GM23338 (cell line): Measurements from ENCODE around the gene RFX2. TPM values are rescaled to one million over a fixed set of nuclear protein-coding genes. Genes with fewer than 3 reads are reported as not detected.
A peak's percentile ranks its signal among the peaks of the same experiment; 100 is the strongest.

Experiments
- ATAC-seq: fragments of 200-7000 bp; cut with Tn5 transposase; 3 replicates; pipeline ENCODE4 v1.9.1; 2020
- DNase-seq: peaks from one replicate; pipeline ENCODE4 v3.0.0-alpha.2; 2015; ENCODE audit warnings: low spot score
- H2AFZ ChIP-seq: fragments of 200-600 bp; sonication (generic); 2 replicates; pipeline ENCODE4 v1.8.0; 2016; ENCODE audit warnings: antibody characterized with exemption, mild to moderate bottlenecking, moderate library complexity
- H3F3A ChIP-seq: fragments of 200-600 bp; sonication (generic); replicated peaks from 2 replicates; pipeline ENCODE4 v1.8.0; 2017; ENCODE audit warnings: antibody characterized with exemption, mixed run types, low read depth
- H3K27ac ChIP-seq: fragments of 200-600 bp; sonication (generic); 2 replicates; pipeline ENCODE4 v1.6.1; 2016; ENCODE audit warnings: low read depth
- H3K27me3 ChIP-seq: fragments of 200-600 bp; sonication (generic); 2 replicates; pipeline ENCODE4 v1.8.0; 2016; ENCODE audit warnings: mild to moderate bottlenecking, mixed run types, moderate library complexity; ENCODE audit not compliant: insufficient read depth
- H3K36me3 ChIP-seq: fragments of 200-600 bp; sonication (generic); 2 replicates; pipeline ENCODE4 v1.8.0; 2016; ENCODE audit warnings: mild to moderate bottlenecking; ENCODE audit not compliant: insufficient read depth
- H3K4me1 ChIP-seq: fragments of 200-600 bp; sonication (generic); 2 replicates; pipeline ENCODE4 v1.8.0; 2016; ENCODE audit warnings: mild to moderate bottlenecking, moderate library complexity; ENCODE audit not compliant: insufficient read depth
- H3K4me2 ChIP-seq: fragments of 200-600 bp; sonication (generic); 2 replicates; pipeline ENCODE4 v1.7.1; 2017; ENCODE audit warnings: mixed run types
- H3K4me3 ChIP-seq: fragments of 200-600 bp; sonication (generic); 2 replicates; pipeline ENCODE4 v1.6.1; 2016; ENCODE audit warnings: mixed run types
- H3K79me2 ChIP-seq: fragments of 200-600 bp; sonication (generic); replicated peaks from 2 replicates; pipeline ENCODE4 v1.8.0; 2017; ENCODE audit warnings: mild to moderate bottlenecking; ENCODE audit not compliant: insufficient read depth
- H3K9me2 ChIP-seq: fragments of 200-600 bp; sonication (generic); 2 replicates; pipeline ENCODE4 v1.8.0; 2017; ENCODE audit not compliant: insufficient read depth
- H4K20me1 ChIP-seq: fragments of 200-600 bp; sonication (generic); replicated peaks from 2 replicates; pipeline ENCODE4 v1.8.0; 2017; ENCODE audit warnings: mild to moderate bottlenecking; ENCODE audit not compliant: insufficient read depth
- H3K27ac Mint-ChIP-seq: 2 replicates; pipeline ENCODE4 v1.8.0; 2020; ENCODE audit warnings: inconsistent platforms, mild to moderate bottlenecking, moderate library complexity, mixed read lengths
- H3K27me3 Mint-ChIP-seq: 3 replicates; pipeline ENCODE4 v1.8.0; 2022; ENCODE audit warnings: low read depth, mild to moderate bottlenecking, moderate library complexity, mixed read lengths, inconsistent platforms; ENCODE audit not compliant: insufficient read depth, poor library complexity
- H3K36me3 Mint-ChIP-seq: 3 replicates; pipeline ENCODE4 v1.8.0; 2021; ENCODE audit warnings: low read depth, mild to moderate bottlenecking, inconsistent platforms, moderate library complexity, mixed read lengths
- H3K4me1 Mint-ChIP-seq: 3 replicates; pipeline ENCODE4 v1.8.0; 2020; ENCODE audit warnings: mild to moderate bottlenecking, inconsistent platforms, mixed read lengths
- H3K4me3 Mint-ChIP-seq: 3 replicates; pipeline ENCODE4 v1.8.0; 2021; ENCODE audit warnings: moderate library complexity, mild to moderate bottlenecking, inconsistent platforms, mixed read lengths
- H3K9me3 Mint-ChIP-seq: 3 replicates; pipeline ENCODE4 v1.8.0; 2020; ENCODE audit warnings: moderate library complexity, mild to moderate bottlenecking, inconsistent platforms, mixed read lengths
- CREB1 ChIP-seq: fragments of 250-450 bp; sonication (Bioruptor Pico); IDR thresholded peaks from 2 replicates; pipeline ENCODE4 v1.5.0; 2020; ENCODE audit warnings: low read depth, mild to moderate bottlenecking, moderate library complexity
- CTCF ChIP-seq, 2 experiments: fragments of 200-600 bp in 1 of 2; sonication (generic) in 1 of 2; conservative IDR thresholded peaks; 2 replicates each; pipeline versions ENCODE4 v1.5.1 to v1.6.1; 2016 to 2017; ENCODE audit warnings: antibody characterized with exemption in 2 of 2, low read depth in 2 of 2, mild to moderate bottlenecking in 2 of 2, moderate library complexity in 1 of 2
- JUNB ChIP-seq: IDR thresholded peaks from one replicate; pipeline ENCODE4 v1.6.1; 2016; ENCODE audit warnings: antibody characterized with exemption; ENCODE audit not compliant: unreplicated experiment
- POLR2AphosphoS5 ChIP-seq: IDR thresholded peaks from 2 replicates; pipeline ENCODE4 v1.6.1; 2016; ENCODE audit warnings: antibody characterized with exemption, low read depth
- STAT1 ChIP-seq: IDR thresholded peaks from one replicate; pipeline ENCODE4 v1.6.1; 2016; ENCODE audit warnings: antibody characterized with exemption; ENCODE audit not compliant: unreplicated experiment
- ZNF114 ChIP-seq: fragments of 250-450 bp; sonication (Bioruptor Pico); IDR thresholded peaks from 2 replicates; pipeline ENCODE4 v1.5.0; 2020; ENCODE audit warnings: mild to moderate bottlenecking, moderate library complexity
- ZNF331 ChIP-seq: fragments of 250-450 bp; sonication (Bioruptor Pico); IDR thresholded peaks from 2 replicates; pipeline ENCODE4 v1.5.0; 2020; ENCODE audit warnings: low read depth, mild to moderate bottlenecking, moderate library complexity
- polyA plus RNA-seq: library from polyadenylated mRNA; unstranded; fragments of >200 nt; fragmentation: Nextera tagmentation; extraction: Ambion mirVana; gene quantifications from 2 replicates; pipeline ENCODE4 v1.2.1, GENCODE V29; 2016
- total RNA-seq: library from RNA; depleted of rRNA; stranded (reverse); fragments of >200 nt; shearing (Covaris generic); gene quantifications from 2 replicates; pipeline ENCODE4 v1.2.3, GENCODE V29; 2014

RFX2 gene
- total and polyA plus RNA-seq, 2 experiments from 2014 or later = 4.6 to 13.0 TPM

DNA sequence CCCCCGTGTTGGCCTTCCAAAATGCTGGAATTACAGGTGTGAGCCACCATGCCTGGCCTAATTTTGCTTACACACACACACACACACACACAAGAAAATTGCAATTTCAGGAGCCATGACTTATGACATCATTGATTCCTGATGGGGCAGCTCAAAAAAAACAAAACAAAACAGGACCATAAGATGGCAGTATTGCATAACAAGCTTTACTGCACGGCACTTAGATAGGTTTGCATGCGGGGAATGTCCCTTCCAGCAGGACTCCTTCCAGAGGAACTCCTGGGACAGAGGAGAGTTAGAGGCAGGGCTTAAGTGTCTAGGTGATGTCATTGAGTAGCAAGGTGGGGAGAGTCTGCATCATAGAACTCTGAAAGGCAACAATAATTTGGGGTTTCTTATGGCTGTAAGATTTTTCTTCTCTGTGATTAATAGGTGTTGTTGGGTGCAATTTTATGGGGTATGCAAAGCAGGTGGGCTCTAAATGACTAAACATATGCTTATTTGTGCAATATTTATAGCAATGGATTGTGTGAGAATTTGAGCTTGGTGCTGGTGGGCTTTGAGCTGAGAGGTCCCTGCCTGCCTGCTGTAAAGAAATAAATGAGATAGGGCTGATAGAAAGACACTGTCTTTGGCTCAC lies 16.2 kb upstream of the RFX2 start:
- Mint-ChIP-seq H3K36me3 (peaks cover 11% of the 10 kb centered on the region; the same call in 2 of the 3 replicates), H3K4me1 (no peaks in the 10 kb centered on the region), H3K27me3 (peaks cover 6% of the 10 kb centered on the region), H3K9me3 (peaks cover 60% of the 10 kb centered on the region), H3K27ac (no peak overlapping the region), H3K4me3 (no peak overlapping the region)
- Histone ChIP-seq H3K27ac (no peak overlapping the region), H3F3A (no peaks in the 10 kb centered on the region), H2AFZ (no peak overlapping the region), H3K4me2 (no peak overlapping the region), H3K9me2 (no peaks in the 10 kb centered on the region), H4K20me1 (no peaks in the 10 kb centered on the region), H3K27me3 (no peaks in the 10 kb centered on the region), H3K79me2 (no peaks in the 10 kb centered on the region), H3K4me3 (no peak overlapping the region), H3K4me1 (no peaks in the 10 kb centered on the region), H3K36me3 (no peaks in the 10 kb centered on the region)
- 0 out of 2 replicates have a peak, but pooled peaks have one; percentile 7 for TF ChIP-seq CREB1
- TF ChIP-seq ZNF331 (CRISPR knock-in tag) = no peak
- TF ChIP-seq CTCF (conservative IDR thresholded peaks at IDR 0.05; ENCODE audit: low read depth in 2 of 2) = peak; percentile 57 to 76
- DNase-seq (peak; percentile 76), ATAC-seq (peak; percentile 72)

GRCh38 chr19:6125571-6125989 lies 15.3 kb upstream of the RFX2 start:
- no peak overlapping the region for H2AFZ ChIP-seq
- peaks cover 60% of the 10 kb centered on the region for H3K9me3 Mint-ChIP-seq
- H3K4me3 ChIP-seq = no peak overlapping the region
- H3K27ac Mint-ChIP-seq = no peak overlapping the region
- H3K4me1 Mint-ChIP-seq = no peaks in the 10 kb centered on the region
- H3K27me3 ChIP-seq = no peaks in the 10 kb centered on the region
- no peaks in the 10 kb centered on the region for H3K4me1 ChIP-seq
- peak; percentile 79 to 93 for TF ChIP-seq CTCF (conservative IDR thresholded peaks at IDR 0.05; ENCODE audit: low read depth in 2 of 2)
- no peak for TF ChIP-seq POLR2AphosphoS5
- DNase-seq = peak; percentile 90
- no peak overlapping the region for H3K4me3 Mint-ChIP-seq
- no peak overlapping the region for H3K27ac ChIP-seq
- H4K20me1 ChIP-seq = no peaks in the 10 kb centered on the region
- no peaks in the 10 kb centered on the region for H3K9me2 ChIP-seq
- ATAC-seq = peak; percentile 96
- H3K36me3 ChIP-seq = no peaks in the 10 kb centered on the region
- no peaks in the 10 kb centered on the region for H3K79me2 ChIP-seq
- H3K36me3 Mint-ChIP-seq = peaks cover 11% of the 10 kb centered on the region; the same call in 2 of the 3 replicates
- H3F3A ChIP-seq = no peaks in the 10 kb centered on the region
- H3K27me3 Mint-ChIP-seq = peaks cover 6% of the 10 kb centered on the region
- no peak overlapping the region for H3K4me2 ChIP-seq

- Mint-ChIP-seq H3K27ac (no peak overlapping the region), H3K4me1 (no peaks in the 10 kb centered on the region), H3K27me3 (no peaks in the 10 kb centered on the region), H3K36me3 (peaks cover 4% of the 10 kb centered on the region), H3K4me3 (no peak overlapping the region), H3K9me3 (peaks cover 42% of the 10 kb centered on the region)
- Histone ChIP-seq H3K27me3 (no peaks in the 10 kb centered on the region), H3F3A (no peaks in the 10 kb centered on the region), H4K20me1 (no peaks in the 10 kb centered on the region), H3K79me2 (no peaks in the 10 kb centered on the region), H3K4me1 (no peaks in the 10 kb centered on the region), H3K4me2 (no peak overlapping the region), H3K36me3 (no peaks in the 10 kb centered on the region), H2AFZ (no peak overlapping the region), H3K27ac (no peak overlapping the region), H3K9me2 (no peaks in the 10 kb centered on the region), H3K4me3 (no peak overlapping the region)
- DNase-seq = no peak
- ATAC-seq = no peak
- TF ChIP-seq CTCF (conservative IDR thresholded peaks at IDR 0.05; ENCODE audit: low read depth in 2 of 2) = no peak
- no peak for TF ChIP-seq STAT1
- no peak for TF ChIP-seq ZNF114
- TF ChIP-seq JUNB = no peak
Observed at GRCh38 chr19:6119031-6119430, 8.7 kb upstream of the RFX2 start.
